GM19328 (cell line): Measurements from ENCODE around the gene CHMP4A.

ENCODE experiments used
- ATAC-seq: cut with Tn5 transposase; IDR thresholded peaks from one replicate; pipeline ENCODE4 v1.9.1; 2021; ENCODE audit warnings: mild to moderate bottlenecking, moderate library complexity; ENCODE audit not compliant: unreplicated experiment

Gene CHMP4A

DNA sequence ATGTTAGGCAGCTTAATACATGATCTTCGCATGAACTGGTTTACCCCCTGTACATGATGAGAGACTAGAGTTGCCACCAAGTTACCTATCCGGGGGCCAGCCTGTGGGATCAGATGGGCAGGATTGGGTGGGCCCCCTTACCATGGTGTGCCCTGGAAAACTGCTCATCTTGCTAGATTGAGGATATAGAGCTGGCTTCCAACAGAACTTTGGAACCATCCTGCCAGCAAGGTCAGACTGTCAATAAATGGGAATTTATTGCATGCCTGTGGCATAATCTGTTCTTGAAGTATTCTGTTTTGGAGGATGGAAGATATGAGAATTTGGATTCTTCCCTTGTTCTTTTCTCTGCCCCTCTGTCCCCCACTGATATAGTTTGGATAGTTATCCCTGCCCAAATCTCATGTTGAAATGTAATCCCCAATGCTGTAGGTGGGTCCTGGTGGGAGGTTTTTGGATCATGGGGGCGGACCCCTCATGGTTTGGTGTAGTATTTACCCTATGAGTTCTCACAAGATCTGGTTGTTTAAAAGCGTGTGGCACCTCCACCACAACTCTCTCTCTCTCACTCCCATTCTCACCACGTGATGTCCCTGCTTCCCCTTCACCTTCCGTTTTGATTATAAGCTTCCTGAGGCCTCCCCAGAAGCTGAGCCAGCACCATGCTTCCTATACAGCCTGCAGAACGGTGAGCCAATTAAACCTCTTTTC lies 14.3 kb downstream of the CHMP4A start:
- ATAC-seq: no peak

GRCh38 chr14:24197056-24197450 lies 16.2 kb downstream of the CHMP4A start:
- no peak for ATAC-seq

- ATAC-seq: peak; percentile 9
Observed at GRCh38 chr14:24196071-24197055, 16.9 kb downstream of the CHMP4A start.

DNA sequence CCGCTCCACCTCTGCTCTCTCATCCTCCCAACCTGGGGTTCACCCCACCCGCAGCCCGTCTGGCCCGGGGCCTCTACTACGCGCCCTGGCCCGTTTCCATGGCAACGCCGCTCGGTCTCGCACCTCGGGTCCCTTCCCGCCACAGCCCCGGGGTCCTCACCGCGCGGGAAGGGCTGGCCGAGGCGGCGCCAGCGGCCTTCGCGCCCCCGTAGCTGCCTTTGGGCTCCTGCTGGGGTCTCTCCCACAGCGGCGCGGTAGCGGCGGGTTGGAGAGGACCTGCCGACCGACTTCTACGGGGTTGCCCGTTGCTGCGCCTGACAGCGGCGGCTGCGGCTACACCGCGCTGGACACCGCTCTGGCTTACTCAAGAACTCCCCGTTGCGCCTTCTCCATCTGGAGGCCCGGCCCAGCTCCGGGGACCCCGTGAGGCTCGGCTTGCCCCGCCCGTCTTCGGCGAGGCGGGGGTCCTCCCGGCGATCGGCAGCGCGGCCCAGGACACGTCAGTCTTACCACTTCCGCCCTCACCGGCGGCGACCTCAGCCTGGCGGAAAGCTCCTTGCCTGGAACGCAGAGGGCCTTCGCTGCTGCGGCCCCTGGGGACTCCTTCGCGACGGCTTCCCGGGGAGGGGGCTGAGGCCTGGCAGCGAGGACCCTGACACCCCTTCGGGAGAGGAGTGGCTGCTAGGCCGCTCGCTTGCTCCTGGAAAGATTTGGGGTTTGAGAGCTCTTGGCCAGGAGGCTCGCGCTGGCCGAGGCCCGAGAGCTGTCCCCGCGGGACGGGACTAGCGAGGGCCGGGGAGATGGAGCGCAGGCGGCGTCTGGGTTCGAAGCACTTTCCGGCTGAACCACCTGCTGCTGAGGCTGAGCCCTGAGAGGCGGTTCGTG lies 17.9 kb downstream of the CHMP4A start, which contains the start of gene TM9SF1:
Gene TM9SF1, minus strand, starts transcription at position 256 of the 885 bp plus-strand sequence. CDS start 422 bp downstream, outside the sequence.
- ATAC-seq: peak; percentile 82

DNA sequence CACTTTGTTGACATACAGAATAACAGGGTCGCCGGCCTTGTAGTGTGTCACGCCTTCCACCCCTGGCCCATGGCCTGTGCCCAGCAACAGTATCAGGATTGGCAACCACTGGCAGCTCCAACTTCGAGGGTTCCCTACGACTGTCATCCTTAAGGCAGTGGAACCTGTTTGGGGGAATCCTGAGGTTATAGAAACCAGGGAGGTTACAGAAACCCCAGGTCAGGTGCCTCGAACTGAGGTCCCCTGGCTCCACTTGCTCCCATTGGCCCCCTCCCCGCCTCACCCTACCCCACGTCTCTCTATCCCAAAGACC lies 18.5 kb downstream of the CHMP4A start:
- ATAC-seq: no peak

DNA sequence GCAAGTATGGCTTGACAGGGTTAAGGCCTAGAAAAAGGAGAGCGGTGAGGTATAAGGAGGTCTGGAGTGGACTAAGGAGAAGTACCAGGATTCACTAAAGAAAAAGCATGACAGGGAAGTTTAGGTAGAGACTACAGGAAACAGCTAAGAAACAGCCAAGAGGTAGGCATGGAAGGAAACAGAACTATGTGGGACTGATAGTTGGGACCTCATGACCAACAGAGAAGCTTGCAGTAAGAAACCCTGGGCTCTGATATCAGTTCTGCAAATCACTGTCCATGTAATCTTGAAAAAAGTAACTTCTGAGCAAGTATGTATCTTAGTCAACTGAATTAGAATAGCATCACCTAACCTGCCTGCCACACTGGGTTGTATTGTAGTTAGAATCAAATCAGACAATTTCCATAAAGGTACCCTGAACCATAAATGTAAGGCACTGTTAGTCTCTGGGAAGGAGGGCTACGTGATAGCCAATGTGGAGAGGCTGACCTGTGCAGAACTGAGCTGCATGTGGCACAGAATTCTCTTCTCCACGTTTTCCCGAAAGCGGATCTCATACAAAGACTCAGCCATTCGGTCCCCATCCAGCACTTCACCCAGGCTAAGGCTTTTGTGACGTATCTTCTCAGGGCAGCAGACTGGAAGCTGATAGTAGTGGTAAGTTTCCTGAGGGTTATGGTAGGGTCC lies 19.0 kb downstream of the CHMP4A start:
- ATAC-seq: no peak

GRCh38 chr14:24192933-24193332 lies 20.4 kb downstream of the CHMP4A start:
- no peak for ATAC-seq

GRCh38 chr14:24190416-24190815 lies 22.9 kb downstream of the CHMP4A start:
- no peak for ATAC-seq

DNA sequence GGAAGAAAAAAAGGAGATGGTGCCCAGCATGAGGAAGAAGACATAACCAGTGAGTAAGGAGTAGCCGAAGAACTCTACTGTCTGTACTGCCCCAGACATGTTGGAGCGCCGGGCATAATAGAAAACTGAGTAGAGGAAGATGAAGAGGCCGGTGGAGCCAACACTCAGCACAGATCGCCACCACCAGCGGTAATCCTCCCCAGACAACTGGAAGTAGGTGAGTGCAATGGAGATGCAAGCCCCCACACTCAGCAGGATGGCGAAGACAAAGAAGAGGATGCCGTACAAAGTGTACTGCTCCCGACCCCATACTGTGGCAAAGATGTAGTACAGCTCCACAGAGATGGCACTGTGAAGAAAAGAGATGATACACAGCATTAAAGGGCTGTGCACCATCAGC lies 23.8 kb downstream of the CHMP4A start:
- no peak for ATAC-seq

GRCh38 chr14:24189059-24189375 lies 24.3 kb downstream of the CHMP4A start:
- no peak for ATAC-seq

- ATAC-seq: peak; percentile 88
Observed at GRCh38 chr14:24188251-24189058, 24.8 kb downstream of the CHMP4A start, which contains the start of gene IPO4. Gene IPO4, minus strand, starts transcription at chr14:24188816. Its CDS starts 29 bp downstream, at chr14:24188787.

DNA sequence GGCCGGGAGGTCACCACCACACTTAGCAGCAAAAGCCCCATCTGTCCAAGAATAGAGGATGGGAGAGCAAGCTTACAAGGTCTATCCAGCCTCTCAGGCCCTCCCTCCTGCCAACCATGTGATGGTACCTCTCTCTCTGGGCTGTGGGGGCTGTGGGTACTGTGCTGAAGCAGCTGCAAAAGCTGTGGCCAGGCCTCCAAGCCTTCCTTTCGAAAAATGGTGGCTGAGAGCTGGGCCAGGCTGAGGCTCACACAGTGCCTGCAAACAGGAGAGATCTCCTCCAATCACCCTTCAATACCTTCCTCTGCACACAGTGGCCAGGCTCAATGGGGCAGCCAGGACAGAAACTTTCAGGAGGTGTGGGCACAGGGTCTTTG lies 25.8 kb downstream of the CHMP4A start:
- ATAC-seq: no peak

GRCh38 chr14:24186831-24187538 lies 26.3 kb downstream of the CHMP4A start:
- no peak for ATAC-seq

DNA sequence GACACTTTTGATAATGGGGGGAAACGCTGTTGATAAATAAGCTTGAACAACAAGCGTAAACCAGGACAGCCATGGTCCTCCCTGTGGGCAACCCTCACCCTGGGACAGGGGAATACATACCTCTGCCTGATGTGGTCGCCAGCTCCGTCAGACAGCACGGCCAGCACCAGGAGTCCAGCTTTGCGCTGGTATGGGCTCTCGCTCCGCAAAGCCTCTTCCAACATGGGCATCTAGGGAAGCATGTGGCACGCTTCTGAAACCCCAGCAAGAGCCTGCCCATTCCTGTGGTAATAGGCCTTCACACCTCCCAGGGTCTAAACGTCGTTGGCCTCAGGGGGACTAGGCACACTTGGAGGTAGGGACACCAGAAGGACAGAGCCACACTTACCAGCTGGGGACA lies 27.5 kb downstream of the CHMP4A start:
- ATAC-seq: no peak

DNA sequence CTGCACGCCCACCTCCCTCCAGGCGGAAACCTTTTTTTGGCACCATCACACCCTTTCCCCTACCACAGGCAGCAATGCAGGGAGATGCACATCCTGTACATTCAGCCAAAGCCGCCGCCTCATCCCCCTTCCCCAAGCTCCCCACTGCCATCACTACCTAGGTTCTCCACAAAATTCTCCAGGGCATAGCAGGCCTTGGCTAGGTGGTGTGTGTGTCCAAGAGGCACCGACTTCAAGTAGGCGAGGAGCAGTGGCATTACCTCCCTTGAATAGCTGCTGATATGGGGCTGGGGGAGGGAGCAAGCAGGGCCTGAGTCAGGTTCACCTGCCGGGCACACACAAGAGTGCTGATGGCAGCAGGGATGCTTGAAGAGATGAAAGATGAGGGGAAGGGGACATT lies 28.3 kb downstream of the CHMP4A start:
- no peak for ATAC-seq

GRCh38 chr14:24184104-24184970 lies 29.0 kb downstream of the CHMP4A start:
- no peak for ATAC-seq

DNA sequence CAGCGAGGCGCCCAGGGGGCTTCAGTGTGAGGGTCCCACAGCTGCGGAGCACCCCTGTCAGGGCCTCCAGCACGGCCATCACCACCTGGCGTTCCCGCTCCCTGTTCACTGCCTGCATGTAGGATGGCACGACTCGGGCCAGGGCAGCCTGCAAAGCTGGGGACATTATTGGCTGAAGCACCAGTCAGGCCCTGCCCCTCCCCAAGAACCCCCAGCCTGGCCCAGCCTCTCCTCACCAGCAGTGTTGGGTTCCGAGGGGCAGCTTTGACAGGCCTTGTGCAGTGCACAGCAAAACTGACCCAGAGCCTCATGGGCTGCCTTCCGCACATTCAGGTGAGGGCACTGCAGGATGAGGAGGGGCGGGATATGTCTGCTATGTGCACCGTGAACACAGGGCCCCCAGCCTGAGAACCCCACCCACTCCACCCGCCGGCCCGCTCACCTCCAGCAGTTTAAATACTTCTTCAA lies 30.2 kb downstream of the CHMP4A start:
- no peak for ATAC-seq
